ENCODE measurements around the gene GAS2L1. TPM values are rescaled to one million over a fixed set of nuclear protein-coding genes. Genes with fewer than 3 reads are reported as not detected.

Gene GAS2L1
- total and polyA plus RNA-seq, 2 of the 4 experiments (the other 2 are of a cell fraction): 1.4 to 15.6 TPM

DNA sequence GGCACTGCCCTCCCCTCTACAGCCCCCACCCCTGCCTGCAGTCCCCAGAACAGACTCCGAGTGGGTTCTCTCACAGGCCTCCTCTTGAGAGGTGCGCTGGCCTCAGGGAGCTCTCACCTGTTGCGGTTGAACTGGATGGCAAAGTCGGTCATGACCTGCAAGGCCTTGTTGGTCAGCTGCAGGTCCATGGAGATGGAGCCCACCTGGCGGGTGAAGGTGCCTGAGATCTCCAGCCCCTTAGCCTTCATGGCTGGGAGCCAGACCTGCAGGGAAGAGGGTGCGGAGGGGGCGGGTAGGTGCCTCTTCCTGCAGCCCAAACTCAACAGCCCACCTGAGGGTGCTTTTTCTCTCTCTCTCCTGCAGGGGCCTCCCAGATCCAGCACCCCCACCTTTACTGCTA lies 27.7 kb downstream of the GAS2L1 start:
- Histone ChIP-seq H3K9ac (ENCODE audit: low read depth, low read length) (no peak overlapping the region), H2BK15ac (ENCODE audit: low read depth, low read length) (no peak overlapping the region)
- POLR2A ChIA-PET (ENCODE audit: unreplicated experiment): no interaction called here

More for the DNA sequence above, 27.7 kb downstream of the GAS2L1 start:
- no peak for ATAC-seq (ENCODE audit: low read depth)
- Histone ChIP-seq H3K27ac (ENCODE audit: insufficient read depth, low read length) (no peak overlapping the region), H3K14ac (replicated peaks; ENCODE audit: low read depth, low read length) (no peak overlapping the region), H3K23ac (ENCODE audit: low read depth, low read length) (no peak overlapping the region), H3K4me2 (ENCODE audit: low read depth, low read length) (no peak overlapping the region), H2AK5ac (ENCODE audit: low read depth, low read length) (no peak overlapping the region), H3K36me3 (ENCODE audit: control insufficient read depth, insufficient read depth, low read length) (peaks cover 47% of the 10 kb centered on the region), H4K5ac (ENCODE audit: low read depth, low read length) (no peak overlapping the region), H2BK20ac (ENCODE audit: low read depth, low read length) (no peak overlapping the region), H4K8ac (ENCODE audit: low read depth in 2 of 2, low read length in 2 of 2) (no peak overlapping the region), H2BK120ac (ENCODE audit: low read depth, low read length) (no peak overlapping the region), H3K9me3 (ENCODE audit: control insufficient read depth, insufficient read depth, low read length) (no peaks in the 10 kb centered on the region), H2BK5ac (ENCODE audit: low read depth, low read length, poor library complexity, severe bottlenecking) (no peak overlapping the region), H3K4ac (ENCODE audit: low read depth, low read length) (no peak overlapping the region), H3K18ac (ENCODE audit: low read depth, low read length) (no peak overlapping the region), H3K56ac (ENCODE audit: extremely low read depth, insufficient read depth, low read length) (no peak overlapping the region), H4K91ac (ENCODE audit: insufficient read depth, low read depth, low read length) (no peak overlapping the region), H2AFZ (replicated peaks; ENCODE audit: low read length, poor library complexity) (no peak overlapping the region), H4K20me1 (ENCODE audit: insufficient read depth, low read length) (no peaks in the 10 kb centered on the region; the same call in none of the 2 replicates), H3K79me1 (ENCODE audit: low read depth in 1 of 2, low read length in 2 of 2) (peaks cover 0 to 3% of the 10 kb centered on the region in 2 experiments; a peak in 1 of 4 replicates), H3K9me1 (ENCODE audit: insufficient read depth, low read length) (peaks cover 5% of the 10 kb centered on the region; the same call in 1 of the 2 replicates), H2AK9ac (replicated peaks; ENCODE audit: low read depth, low read length, poor library complexity) (no peak overlapping the region), H3K4me3 (ENCODE audit: insufficient read depth, low read depth, low read length) (no peak overlapping the region), H3K4me1 (ENCODE audit: control insufficient read depth, insufficient read depth, low read length) (peaks cover 9% of the 10 kb centered on the region), H3K27me3 (ENCODE audit: control insufficient read depth, insufficient read depth, low read length) (no peaks in the 10 kb centered on the region)
- intact Hi-C loops (cut with micrococcal nuclease): no loop called here
- no peak for DNase-seq
- dilution Hi-C loops (cut with HindIII; ENCODE audit: low sequenced_read_pairs, unreplicated experiment): no loop called here
- no TSS peak for BruUV-seq (replicated peaks)
- no peak for TF ChIP-seq ELK1 (IDR thresholded peaks at IDR 0.05; ENCODE audit: borderline replicate concordance, low read depth, low read length)
- no peak for TF ChIP-seq SMC3 (IDR thresholded peaks at IDR 0.05; ENCODE audit: low read depth, low read length)
- TF ChIP-seq RFX5 (IDR thresholded peaks at IDR 0.05; ENCODE audit: low read depth, low read length): no peak
- TF ChIP-seq MAFK (IDR thresholded peaks at IDR 0.05; ENCODE audit: low read depth, low read length): no peak
- TF ChIP-seq NFE2L2 (IDR thresholded peaks at IDR 0.05; ENCODE audit: low read depth, low read length): no peak
- no peak for TF ChIP-seq RCOR1 (IDR thresholded peaks at IDR 0.05; ENCODE audit: insufficient replicate concordance, low read length)
- TF ChIP-seq FOS (IDR thresholded peaks at IDR 0.05; ENCODE audit: low read depth, low read length): no peak
- TF ChIP-seq BHLHE40 (IDR thresholded peaks at IDR 0.05; ENCODE audit: low read depth, low read length): no peak
- no peak for TF ChIP-seq CHD1 (IDR thresholded peaks at IDR 0.05; ENCODE audit: low read depth, low read length)
- TF ChIP-seq, protein P1, sequence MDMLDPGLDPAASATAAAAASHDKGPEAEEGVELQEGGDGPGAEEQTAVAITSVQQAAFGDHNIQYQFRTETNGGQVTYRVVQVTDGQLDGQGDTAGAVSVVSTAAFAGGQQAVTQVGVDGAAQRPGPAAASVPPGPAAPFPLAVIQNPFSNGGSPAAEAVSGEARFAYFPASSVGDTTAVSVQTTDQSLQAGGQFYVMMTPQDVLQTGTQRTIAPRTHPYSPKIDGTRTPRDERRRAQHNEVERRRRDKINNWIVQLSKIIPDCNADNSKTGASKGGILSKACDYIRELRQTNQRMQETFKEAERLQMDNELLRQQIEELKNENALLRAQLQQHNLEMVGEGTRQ (IDR thresholded peaks at IDR 0.05; ENCODE audit: low read depth, low read length): no peak
- no peak for TF ChIP-seq CTCF (conservative IDR thresholded peaks at IDR 0.05; ENCODE audit: low read depth, low read length)
- TF ChIP-seq RAD21 (IDR thresholded peaks at IDR 0.05; ENCODE audit: low read length): no peak
- no peak for TF ChIP-seq MAZ (IDR thresholded peaks at IDR 0.05; ENCODE audit: borderline replicate concordance, low read depth, low read length)
- no peak for TF ChIP-seq CEBPB (IDR thresholded peaks at IDR 0.05; ENCODE audit: low read depth, low read length)
- TF ChIP-seq MXI1 (IDR thresholded peaks at IDR 0.05; ENCODE audit: borderline replicate concordance, low read depth, low read length): no peak
- TF ChIP-seq POLR2A (IDR thresholded peaks at IDR 0.05; ENCODE audit: low read depth, low read length): no peak
- CTCF ChIA-PET: no interaction called here
- WGBS, 2 experiments (ENCODE audit: extremely low coverage in 2 of 2, insufficient read length in 1 of 2): 96% methylated on average over 4 of the region's 7 CpGs; no CpG with 5 or more reads in 1 of the 2 experiments
- in situ Hi-C loops (cut with MboI; ENCODE audit: low sequenced_read_pairs): no loop called here

All from IMR-90 (cell line).